HepG2 (cell line): ENCODE measurements around the gene PRMT7. TPM values are rescaled to one million over a fixed set of nuclear protein-coding genes. Genes with fewer than 3 reads are reported as not detected.

Experiments
- AKAP8 ChIP-seq: sonication (generic); formaldehyde crosslinking; IDR thresholded peaks from 2 replicates; pipeline ENCODE4 v1.5.1; 2020; ENCODE audit warnings: mild to moderate bottlenecking, missing genetic modification reagents
- CHCHD3 ChIP-seq: sonication (generic); formaldehyde crosslinking; IDR thresholded peaks from 2 replicates; pipeline ENCODE4 v1.8.0; 2022; ENCODE audit warnings: mild to moderate bottlenecking, missing genetic modification reagents, moderate library complexity
- DBP ChIP-seq: sonication (generic); formaldehyde crosslinking; IDR thresholded peaks from 2 replicates; pipeline ENCODE4 v1.4.0; 2020; ENCODE audit warnings: missing genetic modification reagents; ENCODE audit errors: not compliant biosample characterization
- FOXK1 ChIP-seq: sonication (generic); formaldehyde crosslinking; IDR thresholded peaks from 2 replicates; pipeline ENCODE4 v1.4.0; 2020; ENCODE audit warnings: low read depth, missing genetic modification reagents, borderline replicate concordance
- HMG20B ChIP-seq: conservative IDR thresholded peaks from 2 replicates; pipeline ENCODE4 v1.6.1; 2016; ENCODE audit warnings: missing genetic modification reagents, missing compliant biosample characterization
- MED8 ChIP-seq: sonication (generic); formaldehyde crosslinking; IDR thresholded peaks from 2 replicates; pipeline ENCODE4 v1.8.1; 2023; ENCODE audit warnings: mild to moderate bottlenecking, missing genetic modification reagents; ENCODE audit not compliant: insufficient replicate concordance
- MTA3 ChIP-seq: sonication (generic); formaldehyde crosslinking; IDR thresholded peaks from 2 replicates; pipeline ENCODE4 v1.4.0; 2020; ENCODE audit warnings: missing genetic modification reagents
- POLR2A ChIP-seq, 2 experiments: IDR thresholded peaks; 2 replicates each; pipeline ENCODE4 v1.6.1; 2011; ENCODE audit warnings: low read depth in 2 of 2, low read length in 2 of 2, mild to moderate bottlenecking in 1 of 2, moderate library complexity in 1 of 2; ENCODE audit not compliant: insufficient read depth in 1 of 2
- SALL1 ChIP-seq: sonication (generic); formaldehyde crosslinking; IDR thresholded peaks from 2 replicates; pipeline ENCODE4 v1.8.0; 2022; ENCODE audit warnings: mild to moderate bottlenecking, missing genetic modification reagents
- SMC3 ChIP-seq: IDR thresholded peaks from 2 replicates; pipeline ENCODE4 v1.6.1; 2011; ENCODE audit warnings: low read length, improper control_type of control experiment
- SMYD3 ChIP-seq: sonication (generic); formaldehyde crosslinking; IDR thresholded peaks from 2 replicates; pipeline ENCODE4 v1.8.1; 2023; ENCODE audit warnings: mild to moderate bottlenecking, missing genetic modification reagents
- SP1 ChIP-seq, 2 experiments: fragments of 450-650 bp in 1 of 2; sonication (generic) in 1 of 2; formaldehyde crosslinking in 1 of 2; IDR thresholded peaks; 2 replicates each; pipeline versions ENCODE4 v1.4.0 to v1.6.1; 2016 to 2020; ENCODE audit warnings: missing genetic modification reagents in 1 of 2
- SUZ12 ChIP-seq: fragments of 150-350 bp; IDR thresholded peaks from 2 replicates; pipeline ENCODE4 v1.6.1; 2014; ENCODE audit warnings: low read depth, low read length
- TRIM24 ChIP-seq: sonication (generic); formaldehyde crosslinking; IDR thresholded peaks from 2 replicates; pipeline ENCODE4 v1.8.0; 2022; ENCODE audit warnings: mild to moderate bottlenecking, missing genetic modification reagents
- XBP1 ChIP-seq: sonication (generic); formaldehyde crosslinking; IDR thresholded peaks from 2 replicates; pipeline ENCODE4 v1.5.0; 2020; ENCODE audit warnings: missing genetic modification reagents
- YEATS4 ChIP-seq: sonication (generic); formaldehyde crosslinking; IDR thresholded peaks from 2 replicates; pipeline ENCODE4 v1.4.0; 2020; ENCODE audit warnings: missing genetic modification reagents, borderline replicate concordance
- ZEB1 ChIP-seq: IDR thresholded peaks from 2 replicates; pipeline ENCODE4 v1.6.1; 2012; ENCODE audit warnings: mild to moderate bottlenecking, low read depth, inconsistent platforms; ENCODE audit not compliant: insufficient replicate concordance
- ZFP91 ChIP-seq: sonication (generic); formaldehyde crosslinking; IDR thresholded peaks from 2 replicates; pipeline ENCODE4 v1.9.0; 2022; ENCODE audit warnings: missing genetic modification reagents, mild to moderate bottlenecking, borderline replicate concordance
- ZNF354B ChIP-seq: sonication (generic); formaldehyde crosslinking; IDR thresholded peaks from 2 replicates; pipeline ENCODE4 v1.8.0; 2022; ENCODE audit warnings: mild to moderate bottlenecking, missing genetic modification reagents
- ZSCAN21 ChIP-seq: sonication (generic); formaldehyde crosslinking; IDR thresholded peaks from 2 replicates; pipeline ENCODE4 v1.8.0; 2022; ENCODE audit warnings: mild to moderate bottlenecking, missing genetic modification reagents, moderate library complexity, borderline replicate concordance
- polyA plus RNA-seq, 8 experiments: library from polyadenylated mRNA; depleted of rRNA in 3 of 8; stranded (reverse) in 7 of 8; unstranded in 1 of 8; fragments of >200 nt; fragmentation: Illumina TruSeq in 4 of 8; extraction: Trizol in 4 of 8; gene quantifications; 2 replicates each; pipeline versions ENCODE4 v1.2.1 to v1.2.3, GENCODE V29; 2011 to 2016; ENCODE audit warnings: low read depth in 4 of 8, missing spikeins in 1 of 8, mixed read lengths in 1 of 8; ENCODE audit not compliant: insufficient read depth in 1 of 8
- total RNA-seq, 5 experiments: library from RNA; depleted of rRNA; stranded (reverse); fragments of >200 nt; fragmentation: Illumina TruSeq; extraction: Trizol; gene quantifications; 2 replicates each; pipeline ENCODE4 v1.2.3, GENCODE V29; 2016; ENCODE audit warnings: low read depth in 1 of 5
- TF ChIP-seq, protein P1 (sequence below): sonication (generic); formaldehyde crosslinking; IDR thresholded peaks from 2 replicates; pipeline ENCODE4 v1.5.1; 2020; ENCODE audit warnings: mild to moderate bottlenecking, missing genetic modification reagents, borderline replicate concordance
- TF ChIP-seq, protein P2 (sequence below): sonication (generic); formaldehyde crosslinking; IDR thresholded peaks from 2 replicates; pipeline ENCODE4 v1.4.0; 2020; ENCODE audit warnings: missing genetic modification reagents, mild to moderate bottlenecking, borderline replicate concordance
- TF ChIP-seq, protein P3 (sequence below): sonication (generic); formaldehyde crosslinking; IDR thresholded peaks from 2 replicates; pipeline ENCODE4 v1.5.1; 2020; ENCODE audit warnings: mild to moderate bottlenecking, moderate library complexity, missing genetic modification reagents
- TF ChIP-seq, protein P4 (sequence below): sonication (generic); formaldehyde crosslinking; IDR thresholded peaks from 2 replicates; pipeline ENCODE4 v1.8.1; 2023; ENCODE audit warnings: mild to moderate bottlenecking, missing genetic modification reagents, borderline replicate concordance

The PRMT7 gene
- total and polyA plus RNA-seq, 2 of the 13 experiments (the other 11 are each of a cell fraction or from before 2014, with no cell fraction given), result 47.5 to 55.0 TPM

DNA sequence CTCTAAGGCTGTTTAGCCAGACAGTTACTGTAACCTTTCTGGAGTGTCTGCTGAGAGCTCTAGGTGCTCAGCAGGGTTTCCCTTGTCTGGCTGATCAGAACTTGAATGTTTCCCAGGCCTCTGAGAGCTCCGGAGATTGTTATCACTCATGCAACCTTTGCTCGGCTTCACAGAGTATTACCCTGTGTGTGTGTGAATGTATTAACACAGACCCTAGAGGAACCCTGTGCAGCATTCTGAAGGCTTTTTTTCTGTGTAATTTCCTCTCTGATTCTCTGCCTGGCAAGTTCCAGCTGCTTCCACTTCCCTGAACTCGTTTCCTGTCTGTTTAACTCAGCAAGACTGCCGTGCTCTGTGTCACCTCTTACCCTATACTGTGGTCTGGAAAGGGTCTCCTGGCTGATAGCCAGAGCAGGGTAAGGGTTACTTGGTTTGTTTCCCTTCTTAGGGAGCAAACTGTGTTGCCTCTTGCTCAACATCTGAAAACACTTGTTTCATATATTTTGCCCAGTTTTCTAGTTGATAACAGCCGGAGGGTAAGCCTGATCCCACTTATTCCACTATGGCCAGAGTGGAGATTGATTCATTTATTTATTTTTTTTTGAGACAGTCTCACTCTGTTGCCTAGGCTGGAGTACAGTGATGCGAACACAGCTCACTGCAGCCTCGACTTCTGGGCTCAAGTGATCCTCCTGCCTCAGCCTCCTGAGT, 21.7 kb downstream of the PRMT7 start (continued):
- TF ChIP-seq ZEB1 (no peak), FOXK1 (CRISPR knock-in tag) (no peak), DBP (CRISPR knock-in tag) (peak; percentile 67), SALL1 (CRISPR knock-in tag) (no peak), ZSCAN21 (CRISPR knock-in tag) (no peak), SP1 (IDR thresholded peaks at IDR 0.05) (no peak), SP1 (CRISPR knock-in tag; IDR thresholded peaks at IDR 0.05) (no peak), SMC3 (0 out of 2 replicates have a peak, but pooled peaks have one; percentile 16), XBP1 (no peak), POLR2A (IDR thresholded peaks at IDR 0.05; ENCODE audit: insufficient read depth in 1 of 2, low read depth in 2 of 2, low read length in 2 of 2) (0 out of 4 replicates have a peak, but pooled peaks of 1 of the 2 experiments have one; percentile 16), MED8 (CRISPR knock-in tag) (no peak), SMYD3 (no peak), ZFP91 (CRISPR knock-in tag) (no peak), CHCHD3 (CRISPR knock-in tag) (no peak), SUZ12 (no peak), TRIM24 (no peak), ZNF354B (CRISPR knock-in tag) (no peak), HMG20B (CRISPR knock-in tag) (no peak), AKAP8 (CRISPR knock-in tag) (no peak), MTA3 (CRISPR knock-in tag) (no peak), YEATS4 (CRISPR knock-in tag) (peak; percentile 43; the same call in 1 of the 2 replicates)
- TF ChIP-seq, protein P1, sequence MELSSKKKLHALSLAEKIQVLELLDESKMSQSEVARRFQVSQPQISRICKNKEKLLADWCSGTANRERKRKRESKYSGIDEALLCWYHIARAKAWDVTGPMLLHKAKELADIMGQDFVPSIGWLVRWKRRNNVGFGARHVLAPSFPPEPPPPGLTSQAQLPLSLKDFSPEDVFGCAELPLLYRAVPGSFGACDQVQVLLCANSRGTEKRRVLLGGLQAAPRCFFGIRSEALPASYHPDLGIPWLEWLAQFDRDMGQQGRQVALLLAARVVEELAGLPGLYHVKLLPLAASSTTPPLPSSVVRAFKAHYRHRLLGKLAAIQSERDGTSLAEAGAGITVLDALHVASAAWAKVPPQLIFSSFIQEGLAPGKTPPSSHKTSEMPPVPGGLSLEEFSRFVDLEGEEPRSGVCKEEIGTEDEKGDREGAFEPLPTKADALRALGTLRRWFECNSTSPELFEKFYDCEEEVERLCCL, result no peak
- TF ChIP-seq, protein P2, sequence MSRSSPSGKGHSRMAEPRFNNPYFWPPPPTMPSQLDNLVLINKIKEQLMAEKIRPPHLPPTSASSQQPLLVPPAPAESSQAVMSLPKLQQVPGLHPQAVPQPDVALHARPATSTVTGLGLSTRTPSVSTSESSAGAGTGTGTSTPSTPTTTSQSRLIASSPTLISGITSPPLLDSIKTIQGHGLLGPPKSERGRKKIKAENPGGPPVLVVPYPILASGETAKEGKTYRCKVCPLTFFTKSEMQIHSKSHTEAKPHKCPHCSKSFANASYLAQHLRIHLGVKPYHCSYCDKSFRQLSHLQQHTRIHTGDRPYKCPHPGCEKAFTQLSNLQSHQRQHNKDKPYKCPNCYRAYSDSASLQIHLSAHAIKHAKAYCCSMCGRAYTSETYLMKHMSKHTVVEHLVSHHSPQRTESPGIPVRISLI (CRISPR knock-in tag), result peak; percentile 28; the same call in 1 of the 2 replicates
- TF ChIP-seq, protein P3, sequence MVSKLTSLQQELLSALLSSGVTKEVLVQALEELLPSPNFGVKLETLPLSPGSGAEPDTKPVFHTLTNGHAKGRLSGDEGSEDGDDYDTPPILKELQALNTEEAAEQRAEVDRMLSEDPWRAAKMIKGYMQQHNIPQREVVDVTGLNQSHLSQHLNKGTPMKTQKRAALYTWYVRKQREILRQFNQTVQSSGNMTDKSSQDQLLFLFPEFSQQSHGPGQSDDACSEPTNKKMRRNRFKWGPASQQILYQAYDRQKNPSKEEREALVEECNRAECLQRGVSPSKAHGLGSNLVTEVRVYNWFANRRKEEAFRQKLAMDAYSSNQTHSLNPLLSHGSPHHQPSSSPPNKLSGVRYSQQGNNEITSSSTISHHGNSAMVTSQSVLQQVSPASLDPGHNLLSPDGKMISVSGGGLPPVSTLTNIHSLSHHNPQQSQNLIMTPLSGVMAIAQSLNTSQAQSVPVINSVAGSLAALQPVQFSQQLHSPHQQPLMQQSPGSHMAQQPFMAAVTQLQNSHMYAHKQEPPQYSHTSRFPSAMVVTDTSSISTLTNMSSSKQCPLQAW (CRISPR knock-in tag), result no peak
- TF ChIP-seq, protein P4, sequence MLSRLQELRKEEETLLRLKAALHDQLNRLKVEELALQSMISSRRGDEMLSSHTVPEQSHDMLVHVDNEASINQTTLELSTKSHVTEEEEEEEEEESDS (CRISPR knock-in tag), result no peak
